B cell (primary cell): ENCODE measurements around the gene SHC2. TPM values are rescaled to one million over a fixed set of nuclear protein-coding genes. Genes with fewer than 3 reads are reported as not detected.

Experiments used
- ATAC-seq: fragments of 200-7000 bp; cut with Tn5 transposase; one replicate; pipeline ENCODE4 v1.10.0; 2021; ENCODE audit warnings: low read depth, mild to moderate bottlenecking, moderate number of reproducible peaks, moderate library complexity
- CTCF ChIA-PET: fragments of 350-600 bp; sonication (Branson Sonifier 250); formaldehyde crosslinking; loops from one replicate; lab custom pipeline; 2021; ENCODE audit warnings: antibody characterized with exemption, inconsistent platforms; lab: Charles Lee
- POLR2A ChIA-PET: fragments of 350-600 bp; sonication (Branson Sonifier 250); formaldehyde crosslinking; loops from one replicate; lab custom pipeline; 2021; ENCODE audit warnings: antibody characterized with exemption; lab: Charles Lee
- DNase-seq: peaks from one replicate; pipeline ENCODE4 v3.0.0; 2013
- H2AFZ ChIP-seq: 2 replicates; pipeline ENCODE4 v1.6.1; 2012; ENCODE audit warnings: mild to moderate bottlenecking, low read depth, low read length; ENCODE audit not compliant: insufficient read depth, poor library complexity, severe bottlenecking
- H3K27ac ChIP-seq, 2 donors: 1 replicate in 1 of 2; 2 replicates in 1 of 2; pipeline ENCODE4 v1.5.1; 2012 to 2013; ENCODE audit warnings: low read length in 2 of 2, mild to moderate bottlenecking in 2 of 2, moderate library complexity in 1 of 2
- H3K27me3 ChIP-seq, 4 experiments: fragments of 200-600 bp in 1 of 4; sonication (generic) in 1 of 4; replicated peaks in 1 of 4; 1 replicate in 2 of 4; 2 replicates in 2 of 4; pipeline versions ENCODE4 v1.6.1 to v1.7.0; 2013 to 2016; ENCODE audit warnings: low read length in 3 of 4, mild to moderate bottlenecking in 2 of 4, mixed read lengths in 1 of 4, moderate library complexity in 1 of 4; ENCODE audit not compliant: insufficient read depth in 4 of 4, control insufficient read depth in 3 of 4; ENCODE audit errors: control extremely low read depth in 1 of 4
- H3K36me3 ChIP-seq, 2 experiments: replicated peaks in 1 of 2; 1 replicate in 1 of 2; 2 replicates in 1 of 2; pipeline versions ENCODE4 v1.6.1 to v1.7.1; 2013; ENCODE audit warnings: low read length in 1 of 2; ENCODE audit not compliant: insufficient read depth in 2 of 2, control insufficient read depth in 1 of 2; ENCODE audit errors: control extremely low read depth in 1 of 2, extremely low read depth in 1 of 2
- H3K4me1 ChIP-seq, 2 donors: fragments of 200-600 bp in 1 of 2; sonication (generic) in 1 of 2; 1 replicate in 1 of 2; 2 replicates in 1 of 2; pipeline versions ENCODE4 v1.5.1 to v1.6.1; 2013 to 2017; ENCODE audit warnings: low read length in 2 of 2; ENCODE audit not compliant: control insufficient read depth in 2 of 2, insufficient read depth in 2 of 2
- H3K4me2 ChIP-seq: replicated peaks from 2 replicates; pipeline ENCODE3; 2012; ENCODE audit warnings: mild to moderate bottlenecking, low read depth, low read length; ENCODE audit not compliant: poor library complexity, severe bottlenecking
- H3K4me3 ChIP-seq, 5 experiments: fragments of 200-600 bp in 1 of 5; sonication (generic) in 1 of 5; 1 replicate in 3 of 5; 2 replicates in 2 of 5; pipeline versions ENCODE4 v1.5.1 to v1.7.0; 2011 to 2016; ENCODE audit warnings: low read length in 4 of 5, mild to moderate bottlenecking in 4 of 5, low read depth in 2 of 5, control low read depth in 1 of 5, moderate library complexity in 1 of 5; ENCODE audit not compliant: insufficient read depth in 1 of 5; ENCODE audit errors: control extremely low read depth in 1 of 5, extremely low read depth in 1 of 5
- H3K79me2 ChIP-seq: fragments of 200-600 bp; sonication (generic); one replicate; pipeline ENCODE4 v1.6.0; 2016; ENCODE audit warnings: low read length; ENCODE audit not compliant: control insufficient read depth, insufficient read depth
- H3K9ac ChIP-seq: fragments of 200-600 bp; sonication (generic); 2 replicates; pipeline ENCODE4 v1.6.1; 2017; ENCODE audit warnings: mild to moderate bottlenecking, low read length, moderate library complexity
- H3K9me3 ChIP-seq, 3 donors: one replicate each; pipeline versions ENCODE4 v1.6.1 to v1.7.1; 2013; ENCODE audit warnings: low read length in 2 of 3; ENCODE audit not compliant: control insufficient read depth in 2 of 3, insufficient read depth in 1 of 3; ENCODE audit errors: control extremely low read depth in 1 of 3
- H4K20me1 ChIP-seq: 2 replicates; pipeline ENCODE4 v1.6.0; 2012; ENCODE audit warnings: mild to moderate bottlenecking, low read length; ENCODE audit not compliant: insufficient read depth, control insufficient read depth, poor library complexity, severe bottlenecking
- H3K27ac Mint-ChIP-seq: one replicate; pipeline ENCODE4 v1.8.0; 2021; ENCODE audit warnings: mixed read lengths
- H3K27me3 Mint-ChIP-seq: one replicate; pipeline ENCODE4 v1.8.0; 2021; ENCODE audit warnings: mixed read lengths
- H3K4me1 Mint-ChIP-seq: one replicate; pipeline ENCODE4 v1.8.0; 2021; ENCODE audit warnings: mixed read lengths
- H3K4me3 Mint-ChIP-seq: one replicate; pipeline ENCODE4 v1.8.0; 2021; ENCODE audit warnings: mixed read lengths
- H3K9me3 Mint-ChIP-seq: one replicate; pipeline ENCODE4 v1.8.0; 2022; ENCODE audit warnings: mixed read lengths; ENCODE audit not compliant: insufficient read depth
- CTCF ChIP-seq: fragments of 200-600 bp; IDR thresholded peaks from one replicate; pipeline ENCODE4 v1.8.0; 2022; ENCODE audit warnings: antibody characterized with exemption, mild to moderate bottlenecking
- EZH2 ChIP-seq: IDR thresholded peaks from 2 replicates; pipeline ENCODE4 v1.6.1; 2012; ENCODE audit warnings: borderline replicate concordance, low read depth, mild to moderate bottlenecking, moderate library complexity, low read length; ENCODE audit not compliant: insufficient read depth, poor library complexity, severe bottlenecking
- WGBS: methylation state at CpG from one replicate; pipeline ENCODE4 v1.1.5; 2013; ENCODE audit warnings: missing lambda C conversion rate; ENCODE audit not compliant: insufficient coverage; 5-methylcytosine and 5-hydroxymethylcytosine counted together
- intact Hi-C: fragments of 100-400 bp; cut with micrococcal nuclease; formaldehyde crosslinking; loops from one replicate; pipeline ENCODE4 v1.10.0; 2022
- polyA minus RNA-seq: library from RNA; depleted of rRNA, polyadenylated mRNA; stranded (reverse); fragments of >200 nt; gene quantifications from 2 replicates; pipeline ENCODE4 v1.2.3, GENCODE V29; 2012
- polyA plus RNA-seq: library from polyadenylated mRNA; depleted of rRNA; stranded (reverse); fragments of >200 nt; gene quantifications from 2 replicates; pipeline ENCODE4 v1.2.3, GENCODE V29; 2012
- total RNA-seq, 2 donors: library from RNA; stranded (reverse); fragments of 120-200 nt in 1 of 2; gene quantifications; 1 replicate in 1 of 2; 2 replicates in 1 of 2; pipeline versions ENCODE4 v1.2.3 to v1.2.4, GENCODE V29; 2013 to 2022

Gene SHC2
- total RNA-seq (0.19 TPM in 1 of 2 replicates, not detected in the other), polyA plus RNA-seq (0.19 and 0.59 TPM in 2 replicates), polyA minus RNA-seq (0.64 TPM in 1 of 2 replicates, not detected in the other)
- 0.37 TPM for total RNA-seq (2013)

- intact Hi-C loops: no loop called here
- Histone ChIP-seq H3K9ac (peak within 1 kb of the TSS; percentile 42), H3K36me3 (no peaks in the 10 kb centered on the region), H2AFZ (peak within 1 kb of the TSS; percentile 38), H3K9me3 (peaks cover 0 to 29% (median 0%) of the 10 kb centered on the region in 3 donors), H3K27me3 (peaks cover 0 to 37% (median 7%) of the 10 kb centered on the region in 4 experiments), H3K4me1 (peaks cover 13 to 16% of the 10 kb centered on the region in 2 donors), H3K79me2 (no peaks in the 10 kb centered on the region), H3K4me3 (peak within 1 kb of the TSS in 3 of 5 experiments; percentile 11 to 33 (median 25)), H3K4me2 (peak within 1 kb of the TSS; percentile 69), H3K27ac (no peak within 1 kb of the TSS), H4K20me1 (no peaks in the 10 kb centered on the region)
- TF ChIP-seq EZH2 (no peak), CTCF (no peak)
- ChIA-PET CTCF (no interaction called here), POLR2A (no interaction called here)
- no peaks in the 10 kb centered on the region for H3K9me3 Mint-ChIP-seq
- DNase-seq (no peak), ATAC-seq (no peak)
- H3K4me3 Mint-ChIP-seq: peak within 1 kb of the TSS; percentile 76
- H3K27ac Mint-ChIP-seq: no peak within 1 kb of the TSS
- peaks cover 8% of the 10 kb centered on the region for H3K4me1 Mint-ChIP-seq
- peaks cover 10% of the 10 kb centered on the region for H3K27me3 Mint-ChIP-seq
- WGBS: 4% methylated on average over 72 of the region's 85 CpGs
These were observed at the start of gene SHC2 for GRCh38 chr19:460877-461720. SHC2 (minus strand) TSS chr19:461033; CDS start chr19:460996, 37 bp downstream.
